ENCODE data around the gene FMR1. TPM values are rescaled to one million over a fixed set of nuclear protein-coding genes. Genes with fewer than 3 reads are reported as not detected.

Gene FMR1
- total and polyA plus RNA-seq, 12 donors: 10.0 to 30.2 (median 27.2) TPM

DNA sequence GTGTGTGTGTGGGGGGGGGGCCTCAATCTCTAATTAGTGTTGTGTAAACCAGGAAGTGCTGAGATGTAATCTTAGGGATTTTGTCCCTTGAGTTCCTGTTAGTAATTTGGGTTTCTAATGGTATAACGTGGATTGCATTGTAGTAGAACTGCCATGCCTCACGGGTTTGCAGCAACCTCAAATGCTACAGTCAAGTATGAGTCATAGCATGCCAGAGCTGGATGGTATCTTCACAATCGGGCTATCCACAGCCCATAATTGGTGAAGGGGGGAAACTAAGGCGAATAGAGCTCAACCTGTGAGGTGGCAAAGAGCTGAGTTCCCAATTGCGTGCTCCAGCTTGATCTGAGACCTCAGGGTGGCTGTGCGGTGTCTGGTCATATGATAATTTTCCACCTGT lies 67.2 kb downstream of the FMR1 start:
- Histone ChIP-seq H3K27ac (no peak overlapping the region), H3K36me3 (no peaks in the 10 kb centered on the region), H3K4me3 (no peak overlapping the region), H3K9me3 (peaks cover 0 to 14% (median 0%) of the 10 kb centered on the region in 11 donors), H3K4me1 (no peaks in the 10 kb centered on the region), H3K27me3 (no peaks in the 10 kb centered on the region)
- 67 to 75% methylated on average over 6 of the region's 6 CpGs for WGBS, 2 donors
- intact Hi-C loops (cut with DNase I): loop anchor here in 1 of 10 donors (5.0 kb wide), 1 partner anchor 923 kb away; no protein-coding TSS in a partner anchor
- no peak for ATAC-seq
- TF ChIP-seq CTCF (IDR thresholded peaks at IDR 0.05): no peak
- DNase-seq: no peak

- H3K4me1 ChIP-seq: no peaks in the 10 kb centered on the region
- 92 to 94% methylated on average over 33 to 35 of the region's 35 CpGs for WGBS, 2 donors
- DNase-seq (no peak), ATAC-seq (no peak)
- no peak within 1 kb of the TSS for H3K4me3 ChIP-seq
- TF ChIP-seq CTCF (IDR thresholded peaks at IDR 0.05): no peak
- no peaks in the 10 kb centered on the region for H3K27me3 ChIP-seq
- H3K9me3 ChIP-seq: peaks cover 0 to 14% (median 0%) of the 10 kb centered on the region in 11 donors
- H3K27ac ChIP-seq: no peak within 1 kb of the TSS
- H3K36me3 ChIP-seq: no peaks in the 10 kb centered on the region
- intact Hi-C loops (cut with DNase I): no loop called here
These were observed 69.5 kb downstream of the FMR1 start, which contains the start of gene FMR1NB for GRCh38 chrX:147981038-147981752. Gene FMR1NB (plus strand): TSS chrX:147981337. CDS start chrX:147981403, 66 bp downstream.

Other genes starting within 250 kb of the FMR1 start
- not detected for gene FMR1NB, start 69.4 kb downstream of the FMR1 start, total RNA-seq
- gene FMR1NB, start 69.4 kb downstream of the FMR1 start, polyA plus RNA-seq: not detected

Data from heart right ventricle (tissue), 16 donors.